ENCODE results near the gene ACMSD.
"Not testable (repeated sequence)": the region's sequence is repeated elsewhere in the genome, so short reads cannot be mapped to it uniquely, and the experiment has no call there.

ACMSD gene

GRCh38 chr2:134907441-134908116 is 69.2 kb downstream of the ACMSD start:
- DNase-seq (ENCODE audit: low read depth) = not testable (repeated sequence)

GRCh38 chr2:134910763-134911399 is 72.5 kb downstream of the ACMSD start:
- no peak for DNase-seq (ENCODE audit: low read depth)

DNA sequence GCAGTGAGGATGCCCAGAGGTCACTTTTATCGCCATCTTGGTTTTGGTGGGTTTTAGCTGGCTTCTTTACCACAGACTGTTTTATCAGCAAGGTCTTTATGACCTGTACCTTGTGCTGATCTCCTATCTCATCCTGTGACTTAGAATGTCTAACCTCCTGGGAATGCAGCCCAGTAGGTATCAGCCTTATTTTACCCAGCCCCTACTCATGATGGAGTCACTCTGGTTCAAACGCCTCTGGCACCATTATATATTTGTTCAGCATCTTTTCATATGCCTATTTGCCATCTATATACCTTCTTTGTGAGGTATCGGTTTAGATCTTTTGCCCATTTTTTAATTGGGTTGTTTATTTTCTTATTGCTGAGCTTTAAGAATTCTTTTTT is 73.0 kb downstream of the ACMSD start:
- DNase-seq (ENCODE audit: low read depth) = no peak

- peak; percentile 32 for DNase-seq (ENCODE audit: low read depth)
These were observed 73.9 kb downstream of the ACMSD start for GRCh38 chr2:134912361-134912760.

DNA sequence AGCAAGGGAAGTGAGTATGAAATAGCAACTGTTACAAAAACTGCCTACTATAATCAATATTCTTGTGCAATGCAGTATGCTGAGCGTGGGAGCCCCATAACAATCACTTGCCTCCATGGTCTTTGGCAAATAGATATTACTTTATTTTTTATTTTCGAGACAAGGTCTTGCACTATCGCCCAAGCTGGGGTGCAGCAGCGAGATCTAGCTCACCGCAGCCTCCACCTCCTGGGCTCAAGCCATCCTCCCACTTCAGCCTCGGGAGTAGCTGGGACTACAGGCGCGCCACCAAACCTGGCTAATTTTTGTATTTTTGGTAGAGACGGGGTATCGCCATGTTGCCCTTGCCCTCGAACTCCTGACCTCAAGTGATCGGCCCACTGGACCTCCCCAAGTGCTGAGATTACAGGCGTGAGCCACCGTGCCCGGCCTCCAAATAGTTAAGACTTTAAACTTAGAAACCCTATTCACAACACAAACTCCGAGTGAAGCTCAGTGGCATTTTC is 79.0 kb downstream of the ACMSD start:
- no peak for DNase-seq (ENCODE audit: low read depth)

- peak; percentile 2 for DNase-seq (ENCODE audit: low read depth)
These were observed 79.6 kb downstream of the ACMSD start for GRCh38 chr2:134917888-134918525.

GRCh38 chr2:134918526-134919340 is 80.3 kb downstream of the ACMSD start, which contains the start of gene CCNT2:
Gene CCNT2 (plus strand): TSS chr2:134918822. CDS start chr2:134918855, 33 bp downstream.
- DNase-seq (ENCODE audit: low read depth) = peak; percentile 99

- DNase-seq (ENCODE audit: low read depth) = peak; percentile 12
These were observed 81.2 kb downstream of the ACMSD start for GRCh38 chr2:134919341-134920210.

DNA sequence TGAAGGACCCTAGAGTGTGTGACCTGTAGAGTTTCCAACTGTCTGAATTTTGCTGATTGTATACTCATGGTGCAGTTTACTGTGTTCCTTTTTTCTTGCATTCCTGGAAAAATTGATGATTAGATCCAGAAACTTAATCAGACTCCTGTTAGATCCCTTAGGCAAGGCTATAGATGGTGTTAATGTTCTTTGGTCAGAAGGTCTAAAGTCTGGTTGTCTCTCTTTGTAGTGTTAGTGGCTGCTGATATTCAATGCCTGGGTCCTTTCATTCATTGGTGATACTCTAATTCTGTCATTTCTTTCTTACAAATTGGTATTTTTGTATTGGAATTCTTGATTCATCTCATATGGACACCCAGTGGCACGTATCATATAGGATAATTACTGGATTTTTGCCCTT is 86.5 kb downstream of the ACMSD start:
- no peak for DNase-seq (ENCODE audit: low read depth)

DNA sequence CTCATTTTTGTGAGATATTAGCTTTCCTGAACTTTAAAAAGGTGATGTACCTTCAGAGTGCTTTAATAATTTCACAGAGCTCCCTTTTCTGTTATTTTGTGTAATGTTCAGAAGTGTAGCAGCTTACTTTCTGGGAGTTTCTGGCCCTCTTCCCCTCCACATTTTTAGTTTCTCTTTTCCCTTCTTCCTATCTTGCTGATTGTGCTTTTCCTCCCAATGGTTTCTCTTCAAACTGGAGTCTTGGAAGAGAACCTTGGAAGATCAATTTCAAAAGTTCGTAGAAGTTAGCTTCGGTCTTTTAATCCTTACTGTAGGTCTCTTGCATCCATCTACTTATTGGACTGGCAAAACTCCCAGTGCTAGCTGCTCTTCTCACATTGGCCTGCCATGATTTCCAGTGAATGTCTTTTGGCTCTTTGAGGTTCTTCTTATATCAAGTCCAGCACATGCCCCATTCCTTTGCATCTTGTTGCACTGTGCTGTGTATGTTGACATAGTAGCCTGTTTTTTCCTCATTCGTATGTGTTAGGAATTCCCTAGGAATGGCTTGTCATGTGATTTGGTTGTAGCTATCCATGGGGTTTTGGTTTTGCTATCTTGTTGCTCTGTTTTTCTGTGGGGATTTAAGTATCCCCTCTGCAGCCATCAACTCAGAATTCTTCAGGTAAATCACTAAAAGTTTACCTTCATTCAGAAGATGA is 88.0 kb downstream of the ACMSD start:
- no peak for DNase-seq (ENCODE audit: low read depth)

DNA sequence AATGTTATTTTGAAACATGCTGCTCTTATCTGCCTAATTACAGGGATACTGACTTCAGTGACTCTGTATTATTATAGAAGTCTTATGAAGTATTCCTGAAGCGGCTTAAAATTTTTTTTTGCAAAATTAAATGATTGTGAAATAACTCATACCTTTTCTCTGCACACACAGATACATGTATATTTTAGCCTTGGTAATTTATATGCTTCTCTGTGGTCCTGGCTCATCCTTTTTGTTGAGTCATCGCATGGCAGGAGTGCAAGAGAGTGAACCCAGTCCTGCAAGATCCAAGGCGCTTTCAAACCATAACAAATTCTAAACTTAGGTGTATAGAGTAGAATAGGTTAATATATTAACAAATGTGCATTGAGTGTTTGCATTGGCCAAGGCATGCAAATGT is 88.8 kb downstream of the ACMSD start:
- DNase-seq (ENCODE audit: low read depth) = peak; percentile 3

DNA sequence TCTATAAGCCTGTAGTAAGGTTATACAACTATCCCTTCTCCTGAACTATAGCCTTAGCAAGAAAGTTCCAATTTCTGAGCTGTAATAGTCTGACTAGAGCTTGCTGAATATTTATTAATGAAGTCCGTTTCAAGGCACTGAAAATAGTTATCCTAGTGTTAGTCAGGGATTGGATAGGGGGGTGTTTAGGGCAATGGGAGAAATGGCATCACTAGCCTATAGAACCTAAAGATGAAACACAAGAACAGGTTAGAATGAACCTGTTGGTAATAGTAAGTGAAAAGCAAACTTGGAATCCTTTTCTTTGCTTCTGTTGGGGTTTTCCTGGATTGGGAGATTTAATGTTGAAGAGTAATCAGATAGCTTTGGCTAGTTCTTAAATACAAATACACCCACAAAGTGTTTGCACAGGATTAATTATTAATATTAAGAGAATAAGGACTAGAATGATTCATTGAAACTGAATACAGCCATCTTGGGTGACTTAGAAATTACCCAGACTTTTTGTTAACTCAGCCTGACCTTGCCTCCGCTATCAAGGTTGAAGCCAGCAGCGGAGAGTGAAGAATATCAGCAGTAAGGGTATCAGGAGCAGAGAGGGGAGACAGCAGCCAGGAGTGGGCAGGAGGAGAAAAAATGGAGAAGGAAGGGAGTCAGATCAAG is 94.6 kb downstream of the ACMSD start:
- DNase-seq (ENCODE audit: low read depth) = no peak

- no peak for DNase-seq (ENCODE audit: low read depth)
These were observed 95.3 kb downstream of the ACMSD start for GRCh38 chr2:134933732-134934131.

- DNase-seq (ENCODE audit: low read depth) = no peak
These were observed 95.7 kb downstream of the ACMSD start for GRCh38 chr2:134934150-134934549.

- peak; percentile 3 for DNase-seq (ENCODE audit: low read depth)
These were observed 96.2 kb downstream of the ACMSD start for GRCh38 chr2:134934641-134935040.

GRCh38 chr2:134936691-134937090 is 98.3 kb downstream of the ACMSD start:
- DNase-seq (ENCODE audit: low read depth) = no peak

- DNase-seq (ENCODE audit: low read depth) = no peak
These were observed 105.1 kb downstream of the ACMSD start for GRCh38 chr2:134943540-134943939.

GRCh38 chr2:134944975-134945374 is 106.6 kb downstream of the ACMSD start:
- DNase-seq (ENCODE audit: low read depth) = no peak

DNA sequence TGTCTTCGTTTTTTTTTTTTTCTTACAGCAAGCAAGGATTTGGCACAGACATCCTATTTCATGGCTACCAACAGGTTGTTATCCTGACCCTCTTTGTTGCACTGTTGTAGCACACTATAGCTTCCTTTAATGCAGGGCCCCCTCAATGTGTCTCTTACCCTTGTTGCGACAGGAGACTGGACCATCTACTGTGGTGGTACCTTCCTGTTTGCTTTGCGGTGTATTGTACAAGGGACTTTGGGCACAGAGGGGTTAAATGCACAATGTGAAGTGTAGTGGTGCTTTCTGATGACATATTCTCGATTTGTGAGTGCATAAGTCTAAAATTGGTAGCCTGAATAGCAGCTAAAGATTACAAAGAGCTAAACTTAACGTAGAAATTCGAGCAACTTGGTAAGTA is 107.7 kb downstream of the ACMSD start:
- no peak for DNase-seq (ENCODE audit: low read depth)
